HG02623 (cell line): ENCODE results near the gene CDC27.
"Not testable (repeated sequence)": the region's sequence is repeated elsewhere in the genome, so short reads cannot be mapped to it uniquely, and the experiment has no call there.

ENCODE experiments used
- ATAC-seq: cut with Tn5 transposase; IDR thresholded peaks from one replicate; pipeline ENCODE4 v1.9.1; 2021; ENCODE audit warnings: moderate library complexity; ENCODE audit not compliant: unreplicated experiment

The CDC27 gene

GRCh38 chr17:47073629-47074028 lies 115.5 kb downstream of the CDC27 start:
- not testable (repeated sequence) for ATAC-seq

DNA sequence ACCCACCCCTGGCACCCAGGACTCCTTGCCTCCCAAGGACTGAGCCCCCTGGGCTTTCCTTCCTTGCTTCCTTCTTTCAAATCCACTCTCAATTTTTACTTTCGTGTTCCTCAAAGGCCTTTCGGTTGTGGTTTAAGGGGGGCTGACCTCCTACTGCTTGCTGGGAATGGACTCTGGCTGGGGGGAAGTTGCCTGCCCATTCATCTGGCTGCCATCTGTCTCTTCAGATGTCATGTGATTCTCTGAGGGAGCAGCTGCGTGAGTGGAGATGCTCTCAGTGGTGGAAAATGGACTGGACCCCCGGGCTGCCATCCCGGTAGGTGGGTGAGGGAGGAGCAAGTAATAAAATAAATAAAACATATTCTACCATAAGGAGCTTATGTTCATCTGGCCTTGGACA lies 116.2 kb downstream of the CDC27 start:
- no peak for ATAC-seq

DNA sequence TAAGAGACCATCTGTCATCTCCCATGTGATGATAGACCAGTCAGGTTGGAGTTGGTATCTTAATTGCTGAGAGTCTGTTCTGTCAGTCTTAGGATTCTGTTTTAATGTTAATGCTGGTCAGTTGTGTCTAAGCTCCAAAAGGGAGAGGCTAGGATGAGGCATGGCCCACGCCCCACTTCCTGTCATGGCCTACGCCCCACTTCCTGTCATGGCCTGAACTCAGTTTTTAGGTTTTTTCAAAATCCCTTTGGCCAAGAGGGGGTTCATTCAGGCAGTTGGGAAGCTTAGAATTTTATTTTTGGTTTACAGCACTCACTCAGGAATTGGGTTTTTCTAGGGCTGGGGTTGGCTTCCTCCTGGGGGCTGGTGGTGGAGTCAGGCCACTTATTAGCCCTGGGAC lies 117.9 kb downstream of the CDC27 start:
- not testable (repeated sequence) for ATAC-seq

- not testable (repeated sequence) for ATAC-seq
Measured at GRCh38 chr17:47070266-47070665, 118.8 kb downstream of the CDC27 start.
